IMR-90 (cell line): ENCODE results near the gene CYB561D1. TPM values are rescaled to one million over a fixed set of nuclear protein-coding genes. Genes with fewer than 3 reads are reported as not detected.

Experiments used
- ATAC-seq: fragments of 200-7000 bp; cut with Tn5 transposase; 2 replicates; pipeline ENCODE4 v1.9.1; 2020; ENCODE audit warnings: low read depth, mild to moderate bottlenecking, moderate library complexity
- BruUV-seq: library from RNA; stranded (reverse); fragments of 400-500 nt; replicated peaks from 2 replicates; lab custom pipeline; 2021; lab: Mats Ljungman, UMichigan
- CTCF ChIA-PET: fragments of 300-600 bp; formaldehyde crosslinking; extraction: SDS; loops from one replicate; lab custom pipeline; 2021; ENCODE audit warnings: antibody characterized with exemption; lab: Yijun Ruan, JAX
- POLR2A ChIA-PET: fragments of 300-600 bp; sonication (Branson Sonifier 250); formaldehyde crosslinking; loops from one replicate; lab custom pipeline; 2022; ENCODE audit warnings: antibody characterized with exemption; ENCODE audit not compliant: unreplicated experiment; lab: Charles Lee
- DNase-seq: peaks from one replicate; pipeline ENCODE4 v3.0.0; 2013
- H2AFZ ChIP-seq: replicated peaks from 2 replicates; pipeline ENCODE3; 2013; ENCODE audit warnings: low read length, mild to moderate bottlenecking; ENCODE audit not compliant: poor library complexity
- H2AK5ac ChIP-seq: 2 replicates; pipeline ENCODE4 v1.6.1; 2013; ENCODE audit warnings: low read depth, low read length, inconsistent platforms
- H2AK9ac ChIP-seq: replicated peaks from 2 replicates; pipeline ENCODE3; 2013; ENCODE audit warnings: mild to moderate bottlenecking, low read depth, low read length, moderate library complexity; ENCODE audit not compliant: poor library complexity
- H2BK120ac ChIP-seq: 2 replicates; pipeline ENCODE4 v1.6.1; 2013; ENCODE audit warnings: low read depth, low read length, inconsistent platforms
- H2BK15ac ChIP-seq: 3 replicates; pipeline ENCODE4 v1.6.1; 2013; ENCODE audit warnings: low read depth, low read length, inconsistent platforms
- H2BK20ac ChIP-seq: 2 replicates; pipeline ENCODE4 v1.6.1; 2013; ENCODE audit warnings: low read depth, mild to moderate bottlenecking, inconsistent platforms, low read length, moderate library complexity
- H2BK5ac ChIP-seq: 2 replicates; pipeline ENCODE4 v1.6.1; 2013; ENCODE audit warnings: mild to moderate bottlenecking, low read depth, low read length, inconsistent platforms; ENCODE audit not compliant: poor library complexity, severe bottlenecking
- H3K14ac ChIP-seq: replicated peaks from 2 replicates; pipeline ENCODE4 v1.6.1; 2013; ENCODE audit warnings: low read depth, low read length, inconsistent platforms
- H3K18ac ChIP-seq: 2 replicates; pipeline ENCODE4 v1.6.1; 2013; ENCODE audit warnings: low read depth, low read length, control low read depth
- H3K23ac ChIP-seq: 2 replicates; pipeline ENCODE4 v1.6.1; 2013; ENCODE audit warnings: low read depth, low read length, inconsistent platforms
- H3K27ac ChIP-seq: 2 replicates; pipeline ENCODE4 v1.5.1; 2013; ENCODE audit warnings: mild to moderate bottlenecking, control low read depth, low read length; ENCODE audit not compliant: insufficient read depth
- H3K27me3 ChIP-seq: 2 replicates; pipeline ENCODE4 v1.6.1; 2013; ENCODE audit warnings: low read length; ENCODE audit not compliant: control insufficient read depth, insufficient read depth
- H3K36me3 ChIP-seq: 2 replicates; pipeline ENCODE4 v1.6.1; 2013; ENCODE audit warnings: low read length, mixed read lengths; ENCODE audit not compliant: control insufficient read depth, insufficient read depth
- H3K4ac ChIP-seq: 2 replicates; pipeline ENCODE4 v1.6.1; 2013; ENCODE audit warnings: low read depth, low read length, inconsistent platforms
- H3K4me1 ChIP-seq: 2 replicates; pipeline ENCODE4 v1.6.1; 2013; ENCODE audit warnings: low read length, mixed read lengths; ENCODE audit not compliant: control insufficient read depth, insufficient read depth
- H3K4me2 ChIP-seq: 2 replicates; pipeline ENCODE4 v1.6.1; 2013; ENCODE audit warnings: low read depth, mild to moderate bottlenecking, control low read depth, low read length, moderate library complexity
- H3K4me3 ChIP-seq: 2 replicates; pipeline ENCODE4 v1.5.1; 2013; ENCODE audit warnings: low read depth, mild to moderate bottlenecking, control low read depth, low read length, moderate library complexity; ENCODE audit not compliant: insufficient read depth
- H3K56ac ChIP-seq: 2 replicates; pipeline ENCODE4 v1.6.1; 2013; ENCODE audit warnings: low read length, inconsistent platforms; ENCODE audit not compliant: insufficient read depth; ENCODE audit errors: extremely low read depth
- H3K79me1 ChIP-seq, 2 experiments: 2 replicates each; pipeline ENCODE4 v1.6.1; 2013; ENCODE audit warnings: low read length in 2 of 2, inconsistent platforms in 1 of 2, low read depth in 1 of 2
- H3K9ac ChIP-seq: 2 replicates; pipeline ENCODE4 v1.6.1; 2013; ENCODE audit warnings: low read depth, low read length, control low read depth
- H3K9me1 ChIP-seq: 2 replicates; pipeline ENCODE4 v1.6.1; 2013; ENCODE audit warnings: low read length, inconsistent platforms; ENCODE audit not compliant: insufficient read depth
- H3K9me3 ChIP-seq: 2 replicates; pipeline ENCODE4 v1.6.1; 2013; ENCODE audit warnings: low read length; ENCODE audit not compliant: control insufficient read depth, insufficient read depth
- H4K20me1 ChIP-seq: 2 replicates; pipeline ENCODE4 v1.6.1; 2013; ENCODE audit warnings: low read length, inconsistent platforms; ENCODE audit not compliant: insufficient read depth
- H4K5ac ChIP-seq: 2 replicates; pipeline ENCODE4 v1.6.1; 2013; ENCODE audit warnings: mild to moderate bottlenecking, low read depth, low read length, control low read depth
- H4K8ac ChIP-seq, 2 experiments: 2 replicates each; pipeline ENCODE4 v1.6.1; 2013; ENCODE audit warnings: low read depth in 2 of 2, low read length in 2 of 2, control low read depth in 1 of 2, inconsistent platforms in 1 of 2
- H4K91ac ChIP-seq: 2 replicates; pipeline ENCODE4 v1.6.1; 2013; ENCODE audit warnings: low read depth, low read length, inconsistent platforms; ENCODE audit not compliant: insufficient read depth
- BHLHE40 ChIP-seq: fragments of 150-350 bp; IDR thresholded peaks from 2 replicates; pipeline ENCODE4 v1.6.1; 2016; ENCODE audit warnings: mild to moderate bottlenecking, low read depth, low read length
- CEBPB ChIP-seq: IDR thresholded peaks from 2 replicates; pipeline ENCODE4 v1.6.1; 2012; ENCODE audit warnings: low read depth, low read length, improper control_type of control experiment
- CHD1 ChIP-seq: IDR thresholded peaks from 2 replicates; pipeline ENCODE4 v1.6.1; 2012; ENCODE audit warnings: low read depth, low read length, improper control_type of control experiment
- FOS ChIP-seq: fragments of 150-350 bp; IDR thresholded peaks from 2 replicates; pipeline ENCODE4 v1.6.1; 2016; ENCODE audit warnings: low read depth, low read length
- MAFK ChIP-seq: IDR thresholded peaks from 2 replicates; pipeline ENCODE4 v1.6.1; 2012; ENCODE audit warnings: low read depth, low read length, improper control_type of control experiment
- MAZ ChIP-seq: IDR thresholded peaks from 2 replicates; pipeline ENCODE4 v1.6.1; 2012; ENCODE audit warnings: low read depth, mild to moderate bottlenecking, low read length, improper control_type of control experiment, moderate library complexity, borderline replicate concordance
- NFE2L2 ChIP-seq: fragments of 150-350 bp; IDR thresholded peaks from 2 replicates; pipeline ENCODE4 v1.6.1; 2016; ENCODE audit warnings: low read depth, mild to moderate bottlenecking, low read length
- POLR2A ChIP-seq: IDR thresholded peaks from 2 replicates; pipeline ENCODE4 v1.6.1; 2012; ENCODE audit warnings: mild to moderate bottlenecking, low read depth, low read length
- RAD21 ChIP-seq: IDR thresholded peaks from 2 replicates; pipeline ENCODE4 v1.6.1; 2012; ENCODE audit warnings: low read length, improper control_type of control experiment
- RCOR1 ChIP-seq: IDR thresholded peaks from 2 replicates; pipeline ENCODE4 v1.6.1; 2012; ENCODE audit warnings: mild to moderate bottlenecking, low read length, improper control_type of control experiment; ENCODE audit not compliant: insufficient replicate concordance
- RFX5 ChIP-seq: IDR thresholded peaks from 2 replicates; pipeline ENCODE4 v1.8.0; 2012; ENCODE audit warnings: low read depth, mild to moderate bottlenecking, low read length, moderate library complexity
- SMC3 ChIP-seq: fragments of 150-350 bp; IDR thresholded peaks from 2 replicates; pipeline ENCODE4 v1.6.1; 2016; ENCODE audit warnings: low read depth, mild to moderate bottlenecking, antibody characterized with exemption, low read length, moderate library complexity
- WGBS, 2 experiments: methylation state at CpG; one replicate each; pipeline versions ENCODE4 v1.1.5 to v1.1.7; 2013; ENCODE audit warnings: missing lambda C conversion rate in 2 of 2; ENCODE audit not compliant: insufficient read length in 1 of 2; ENCODE audit errors: extremely low coverage in 2 of 2; 5-methylcytosine and 5-hydroxymethylcytosine counted together
- dilution Hi-C: fragments of 300-500 bp; cut with HindIII; formaldehyde crosslinking; loops from one replicate; pipeline ENCODE4 v1.14.3; 2018; ENCODE audit warnings: low sequenced_read_pairs; ENCODE audit not compliant: unreplicated experiment
- in situ Hi-C: fragments of 300-500 bp; cut with MboI; formaldehyde crosslinking; loops from 3 replicates; pipeline ENCODE4 v1.14.3; 2019; ENCODE audit warnings: low sequenced_read_pairs, inconsistent platforms, mixed read lengths
- intact Hi-C: fragments of 100-400 bp; cut with micrococcal nuclease; formaldehyde crosslinking; loops from 2 replicates; pipeline ENCODE4 v1.10.0; 2022
- polyA plus RNA-seq, 3 experiments: library from polyadenylated mRNA; depleted of rRNA; stranded (reverse); fragments of >200 nt; gene quantifications; 2 replicates each; pipeline ENCODE4 v1.2.3, GENCODE V29; 2012; ENCODE audit warnings: low replicate concordance in 1 of 3
- total RNA-seq: library from RNA; depleted of rRNA; stranded (reverse); fragments of >200 nt; gene quantifications from 2 replicates; pipeline ENCODE4 v1.2.3, GENCODE V29; 2012
- TF ChIP-seq, protein P1 (sequence below): conservative IDR thresholded peaks from 2 replicates; pipeline ENCODE4 v1.5.1; 2012; ENCODE audit warnings: mild to moderate bottlenecking, low read depth, low read length, improper control_type of control experiment
- TF ChIP-seq, protein P2 (sequence below): fragments of 150-350 bp; IDR thresholded peaks from 2 replicates; pipeline ENCODE4 v1.6.1; 2016; ENCODE audit warnings: low read depth, mild to moderate bottlenecking, low read length, moderate library complexity, borderline replicate concordance
- TF ChIP-seq, protein P3 (sequence below): fragments of 150-350 bp; IDR thresholded peaks from 2 replicates; pipeline ENCODE4 v1.6.1; 2017; ENCODE audit warnings: mild to moderate bottlenecking, antibody characterized with exemption, low read length, low read depth

CYB561D1 gene
- total and polyA plus RNA-seq, 2 of the 4 experiments (the other 2 are of a cell fraction): 5.7 to 8.1 TPM

DNA sequence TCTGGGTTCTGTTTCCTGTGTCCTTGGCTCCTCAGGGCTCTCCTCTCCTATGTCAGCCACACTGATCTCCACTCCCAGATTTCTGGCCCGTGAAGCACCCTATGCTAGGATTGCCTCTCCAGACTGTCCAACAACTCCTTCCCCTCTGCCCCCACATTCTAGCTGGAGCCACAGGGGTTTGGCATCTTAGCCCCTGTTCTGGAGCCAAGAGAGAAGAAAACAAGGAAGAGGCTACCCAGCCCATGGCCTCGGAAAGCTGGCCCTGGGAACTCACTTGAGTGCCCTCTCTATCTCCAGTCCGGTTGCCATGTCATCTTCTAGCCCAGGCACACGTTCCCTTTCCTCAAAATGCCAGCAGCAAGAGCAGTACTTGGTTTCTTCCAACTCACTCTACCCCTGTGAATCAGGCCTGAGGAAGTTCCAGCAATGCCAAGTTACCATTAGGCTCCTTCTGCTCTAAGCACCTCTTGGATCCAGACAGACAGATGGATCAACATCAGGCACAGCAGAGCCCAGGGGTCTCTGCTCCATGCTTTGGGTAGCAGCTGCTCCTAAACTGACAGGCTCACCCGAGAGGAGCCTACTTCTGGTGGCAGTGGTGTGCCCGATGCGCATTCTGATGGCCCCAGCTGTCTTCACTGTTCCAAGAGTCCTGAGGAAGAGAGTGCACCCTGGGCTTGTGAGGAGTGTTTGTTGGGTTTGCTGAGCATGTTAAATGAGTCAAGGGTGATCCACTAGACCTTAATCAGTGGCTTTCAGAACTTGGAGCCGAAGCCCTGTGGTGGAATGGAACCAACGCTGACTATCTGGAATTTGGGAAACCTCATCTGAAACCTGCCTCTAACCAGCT, 34.2 kb downstream of the CYB561D1 start:
- WGBS, 2 experiments: 87% methylated on average over 3 of the region's 9 CpGs; no CpG with 5 or more reads in 1 of the 2 experiments
- H4K91ac ChIP-seq: no peak overlapping the region
- intact Hi-C loops: no loop called here
- H4K8ac ChIP-seq: no peak overlapping the region
- no peaks in the 10 kb centered on the region for H3K9me3 ChIP-seq
- no TSS peak for BruUV-seq
- peak overlapping the region; percentile 36 for H2AFZ ChIP-seq
- H2AK9ac ChIP-seq: no peak overlapping the region
- no peak overlapping the region for H3K4me3 ChIP-seq
- no peak overlapping the region for H2BK15ac ChIP-seq
- ATAC-seq: no peak
- H3K14ac ChIP-seq: no peak overlapping the region
- dilution Hi-C loops: no loop called here
- no peaks in the 10 kb centered on the region for H4K20me1 ChIP-seq
- H3K4me1 ChIP-seq: peaks cover 7% of the 10 kb centered on the region
- H3K4me2 ChIP-seq: no peak overlapping the region
- no peaks in the 10 kb centered on the region; the same call in 1 of the 2 replicates for H3K9me1 ChIP-seq
- H2AK5ac ChIP-seq: no peak overlapping the region
- H3K27me3 ChIP-seq: peaks cover 15% of the 10 kb centered on the region
- CTCF ChIA-PET: interaction anchor here (1.1 kb wide), 1 partner anchor 37 kb away, joined by 3 read pairs; no protein-coding TSS in a partner anchor
- H2BK120ac ChIP-seq: no peak overlapping the region
- in situ Hi-C loops: no loop called here
- H3K4ac ChIP-seq: no peak overlapping the region
- no peak overlapping the region for H2BK20ac ChIP-seq
- H3K23ac ChIP-seq: no peak overlapping the region
- no peak overlapping the region for H3K56ac ChIP-seq
- H4K5ac ChIP-seq: no peak overlapping the region
- H2BK5ac ChIP-seq: no peak overlapping the region
- no peaks in the 10 kb centered on the region for H3K79me1 ChIP-seq
- H3K18ac ChIP-seq: no peak overlapping the region
- H3K27ac ChIP-seq: no peak overlapping the region
- no peak overlapping the region for H3K9ac ChIP-seq
- H3K36me3 ChIP-seq: no peaks in the 10 kb centered on the region
- POLR2A ChIA-PET: no interaction called here
- DNase-seq: no peak
- TF ChIP-seq, protein P1, sequence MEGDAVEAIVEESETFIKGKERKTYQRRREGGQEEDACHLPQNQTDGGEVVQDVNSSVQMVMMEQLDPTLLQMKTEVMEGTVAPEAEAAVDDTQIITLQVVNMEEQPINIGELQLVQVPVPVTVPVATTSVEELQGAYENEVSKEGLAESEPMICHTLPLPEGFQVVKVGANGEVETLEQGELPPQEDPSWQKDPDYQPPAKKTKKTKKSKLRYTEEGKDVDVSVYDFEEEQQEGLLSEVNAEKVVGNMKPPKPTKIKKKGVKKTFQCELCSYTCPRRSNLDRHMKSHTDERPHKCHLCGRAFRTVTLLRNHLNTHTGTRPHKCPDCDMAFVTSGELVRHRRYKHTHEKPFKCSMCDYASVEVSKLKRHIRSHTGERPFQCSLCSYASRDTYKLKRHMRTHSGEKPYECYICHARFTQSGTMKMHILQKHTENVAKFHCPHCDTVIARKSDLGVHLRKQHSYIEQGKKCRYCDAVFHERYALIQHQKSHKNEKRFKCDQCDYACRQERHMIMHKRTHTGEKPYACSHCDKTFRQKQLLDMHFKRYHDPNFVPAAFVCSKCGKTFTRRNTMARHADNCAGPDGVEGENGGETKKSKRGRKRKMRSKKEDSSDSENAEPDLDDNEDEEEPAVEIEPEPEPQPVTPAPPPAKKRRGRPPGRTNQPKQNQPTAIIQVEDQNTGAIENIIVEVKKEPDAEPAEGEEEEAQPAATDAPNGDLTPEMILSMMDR: no peak
- TF ChIP-seq RAD21: no peak
- TF ChIP-seq, protein P2, sequence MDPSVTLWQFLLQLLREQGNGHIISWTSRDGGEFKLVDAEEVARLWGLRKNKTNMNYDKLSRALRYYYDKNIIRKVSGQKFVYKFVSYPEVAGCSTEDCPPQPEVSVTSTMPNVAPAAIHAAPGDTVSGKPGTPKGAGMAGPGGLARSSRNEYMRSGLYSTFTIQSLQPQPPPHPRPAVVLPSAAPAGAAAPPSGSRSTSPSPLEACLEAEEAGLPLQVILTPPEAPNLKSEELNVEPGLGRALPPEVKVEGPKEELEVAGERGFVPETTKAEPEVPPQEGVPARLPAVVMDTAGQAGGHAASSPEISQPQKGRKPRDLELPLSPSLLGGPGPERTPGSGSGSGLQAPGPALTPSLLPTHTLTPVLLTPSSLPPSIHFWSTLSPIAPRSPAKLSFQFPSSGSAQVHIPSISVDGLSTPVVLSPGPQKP: no peak
- no peak for TF ChIP-seq RCOR1
- no peak for TF ChIP-seq SMC3
- no peak for TF ChIP-seq NFE2L2
- TF ChIP-seq POLR2A: no peak
- TF ChIP-seq, protein P3, sequence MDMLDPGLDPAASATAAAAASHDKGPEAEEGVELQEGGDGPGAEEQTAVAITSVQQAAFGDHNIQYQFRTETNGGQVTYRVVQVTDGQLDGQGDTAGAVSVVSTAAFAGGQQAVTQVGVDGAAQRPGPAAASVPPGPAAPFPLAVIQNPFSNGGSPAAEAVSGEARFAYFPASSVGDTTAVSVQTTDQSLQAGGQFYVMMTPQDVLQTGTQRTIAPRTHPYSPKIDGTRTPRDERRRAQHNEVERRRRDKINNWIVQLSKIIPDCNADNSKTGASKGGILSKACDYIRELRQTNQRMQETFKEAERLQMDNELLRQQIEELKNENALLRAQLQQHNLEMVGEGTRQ: no peak
- TF ChIP-seq MAFK: no peak
- TF ChIP-seq MAZ: no peak
- no peak for TF ChIP-seq BHLHE40
- TF ChIP-seq FOS: no peak
- TF ChIP-seq CEBPB: no peak
- TF ChIP-seq RFX5: no peak
- no peak for TF ChIP-seq CHD1
